Measurements from ENCODE around the gene NR1H3. TPM values are rescaled to one million over a fixed set of nuclear protein-coding genes. Genes with fewer than 3 reads are reported as not detected.
"Not testable (repeated sequence)": the region's sequence is repeated elsewhere in the genome, so short reads cannot be mapped to it uniquely, and the experiment has no call there.

Gene NR1H3
- total RNA-seq, 6 donors from 2014 or later: 37.3 to 367 (median 49.2) TPM

- ATAC-seq (ENCODE audit: low FRiP score in 2 of 2) (no peak), DNase-seq (no peak)
- no peak overlapping the region for H3K27ac ChIP-seq
- no peaks in the 10 kb centered on the region for H3K27me3 ChIP-seq
- no peak for TF ChIP-seq EP300 (IDR thresholded peaks at IDR 0.05)
- TF ChIP-seq CTCF (IDR thresholded peaks at IDR 0.05): no peak
- no peak for TF ChIP-seq POLR2AphosphoS5 (IDR thresholded peaks at IDR 0.05)
- TF ChIP-seq POLR2A (IDR thresholded peaks at IDR 0.05): no peak
- no peaks in the 10 kb centered on the region for H3K4me1 ChIP-seq
- WGBS, 2 donors: 94 to 97% methylated on average over 6 of the region's 6 CpGs
- peaks cover 0 to 3% (median 0%) of the 10 kb centered on the region in 4 donors for H3K9me3 ChIP-seq
- no peak overlapping the region for H3K4me3 ChIP-seq
- H3K36me3 ChIP-seq: peaks cover 42 to 100% (median 83%) of the 10 kb centered on the region in 4 donors
These were observed 50.4 kb downstream of the NR1H3 start for GRCh38 chr11:47308050-47308823.

- Histone ChIP-seq H3K4me1 (no peaks in the 10 kb centered on the region), H3K27ac (no peak overlapping the region), H3K4me3 (no peak overlapping the region), H3K27me3 (no peaks in the 10 kb centered on the region), H3K9me3 (no peaks in the 10 kb centered on the region), H3K36me3 (peaks cover 26 to 96% (median 79%) of the 10 kb centered on the region in 4 donors)
- ATAC-seq (ENCODE audit: low FRiP score in 2 of 2) (no peak), DNase-seq (no peak)
- 81 to 94% methylated on average over 5 of the region's 5 CpGs for WGBS, 2 donors
- TF ChIP-seq POLR2A (IDR thresholded peaks at IDR 0.05) (no peak), POLR2AphosphoS5 (IDR thresholded peaks at IDR 0.05) (no peak), EP300 (IDR thresholded peaks at IDR 0.05) (no peak), CTCF (IDR thresholded peaks at IDR 0.05) (no peak)
These were observed 57.2 kb downstream of the NR1H3 start for GRCh38 chr11:47314992-47315391.

GRCh38 chr11:47316501-47316900, 58.7 kb downstream of the NR1H3 start:
- not testable (repeated sequence) for DNase-seq; H3K4me1 ChIP-seq; H3K9me3 ChIP-seq; H3K4me3 ChIP-seq; ATAC-seq (ENCODE audit: low FRiP score in 2 of 2); H3K27ac ChIP-seq; H3K27me3 ChIP-seq
- H3K36me3 ChIP-seq: peaks cover 21 to 87% (median 67%) of the 10 kb centered on the region in 4 donors
- 91 to 95% methylated on average over 7 to 8 of the region's 8 CpGs for WGBS, 2 donors

- WGBS, 2 donors: 85 to 86% methylated on average over 5 of the region's 5 CpGs
- Histone ChIP-seq H3K27ac (no peak overlapping the region), H3K36me3 (peaks cover 16 to 87% (median 66%) of the 10 kb centered on the region in 4 donors), H3K27me3 (no peaks in the 10 kb centered on the region), H3K4me3 (no peak overlapping the region), H3K9me3 (no peaks in the 10 kb centered on the region), H3K4me1 (no peaks in the 10 kb centered on the region)
- ATAC-seq (ENCODE audit: low FRiP score in 2 of 2) (no peak), DNase-seq (no peak)
- no peak for TF ChIP-seq POLR2A (IDR thresholded peaks at IDR 0.05)
These were observed 59.5 kb downstream of the NR1H3 start for GRCh38 chr11:47317064-47317828.

- H3K4me3 ChIP-seq: no peak overlapping the region
- no peak for TF ChIP-seq EP300 (IDR thresholded peaks at IDR 0.05)
- no peak for TF ChIP-seq POLR2A (IDR thresholded peaks at IDR 0.05)
- TF ChIP-seq CTCF (IDR thresholded peaks at IDR 0.05): no peak
- no peak for TF ChIP-seq POLR2AphosphoS5 (IDR thresholded peaks at IDR 0.05)
- ATAC-seq (ENCODE audit: low FRiP score in 2 of 2) (no peak), DNase-seq (no peak)
- no peaks in the 10 kb centered on the region for H3K4me1 ChIP-seq
- no peaks in the 10 kb centered on the region for H3K27me3 ChIP-seq
- H3K9me3 ChIP-seq: no peaks in the 10 kb centered on the region
- WGBS, 2 donors: 87 to 91% methylated on average over 2 of the region's 2 CpGs
- peaks cover 16 to 80% (median 60%) of the 10 kb centered on the region in 4 donors for H3K36me3 ChIP-seq
- H3K27ac ChIP-seq: no peak overlapping the region
These were observed 60.4 kb downstream of the NR1H3 start for GRCh38 chr11:47318166-47318565.

Other genes with a start within 250 kb of the NR1H3 start
- gene ARFGAP2, start 81.1 kb upstream of the NR1H3 start, total RNA-seq: 100 to 1,000 TPM in 4 of 6 donors, 10 to 100 TPM in 2; 93.6 to 257 (median 110) TPM
- gene PACSIN3, start 71.6 kb upstream of the NR1H3 start, total RNA-seq: 10 to 100 TPM; 26.8 to 97.4 (median 52.8) TPM
- 100 to 1,000 TPM in 1 of 6 donors, 10 to 100 TPM in 5; 18.2 to 107 (median 47.1) TPM for gene DDB2, start 43.0 kb upstream of the NR1H3 start, total RNA-seq
- 10 to 100 TPM; 37.0 to 78.6 (median 46.5) TPM for gene ACP2, start 9.2 kb upstream of the NR1H3 start, total RNA-seq
- 100 to 1,000 TPM in 1 of 6 donors, 10 to 100 TPM in 5; 39.6 to 129 (median 47.9) TPM for gene MADD, start 12.1 kb downstream of the NR1H3 start, total RNA-seq
- gene MYBPC3, start 94.7 kb downstream of the NR1H3 start, total RNA-seq: 1 to 10 TPM in 3 of 6 donors, under 1 TPM in 2, not detected in 1; 0.61 to 1.8 (median 1.0) TPM
- 100 to 1,000 TPM in 5 of 6 donors, 10 to 100 TPM in 1; 52.8 to 275 (median 179) TPM for gene SPI1, start 120.6 kb downstream of the NR1H3 start, total RNA-seq
- gene SLC39A13, start 150.6 kb downstream of the NR1H3 start, total RNA-seq: 10 to 100 TPM; 47.9 to 98.8 (median 62.8) TPM
- gene PSMC3, start 168.4 kb downstream of the NR1H3 start, total RNA-seq: 100 to 1,000 TPM in 3 of 6 donors, 10 to 100 TPM in 3; 70.1 to 116 (median 99.8) TPM
- gene RAPSN, start 191.1 kb downstream of the NR1H3 start, total RNA-seq: 1 to 10 TPM in 2 of 6 donors, under 1 TPM in 1, not detected in 3; 0.30 to 1.1 (median 1.0) TPM

Data from upper lobe of left lung (tissue), 6 donors.